Activated B cell treated with CpG ODN at 0.5 μM for 24 hours (primary cell): ENCODE data around the gene ACSS1. TPM values are rescaled to one million over a fixed set of nuclear protein-coding genes. Genes with fewer than 3 reads are reported as not detected.

ENCODE experiments used
- ATAC-seq: fragments of 200-7000 bp; cut with Tn5 transposase; one replicate; pipeline ENCODE4 v1.10.0; 2021; ENCODE audit warnings: low read depth, mild to moderate bottlenecking, moderate library complexity
- CTCF ChIA-PET: fragments of 350-600 bp; sonication (Branson Sonifier 250); formaldehyde crosslinking; loops from one replicate; lab custom pipeline; 2021; ENCODE audit warnings: antibody characterized with exemption; lab: Charles Lee
- POLR2A ChIA-PET: fragments of 350-600 bp; sonication (Branson Sonifier 250); formaldehyde crosslinking; loops from one replicate; lab custom pipeline; 2021; ENCODE audit warnings: antibody characterized with exemption; lab: Charles Lee
- DNase-seq: peaks from one replicate; pipeline ENCODE4 v3.0.0; 2022
- H3K27ac Mint-ChIP-seq: one replicate; pipeline ENCODE4 v1.8.0; 2020; ENCODE audit warnings: mixed read lengths
- H3K27me3 Mint-ChIP-seq: one replicate; pipeline ENCODE4 v1.8.0; 2021; ENCODE audit warnings: mixed read lengths
- H3K36me3 Mint-ChIP-seq: one replicate; pipeline ENCODE4 v1.8.0; 2021; ENCODE audit warnings: low read depth, mixed read lengths
- H3K4me1 Mint-ChIP-seq: one replicate; pipeline ENCODE4 v1.8.0; 2021; ENCODE audit warnings: mixed read lengths
- H3K4me3 Mint-ChIP-seq: one replicate; pipeline ENCODE4 v1.8.0; 2020; ENCODE audit warnings: mild to moderate bottlenecking, mixed read lengths
- H3K9me3 Mint-ChIP-seq: one replicate; pipeline ENCODE4 v1.8.0; 2020; ENCODE audit warnings: mixed read lengths
- intact Hi-C: fragments of 100-400 bp; cut with micrococcal nuclease; formaldehyde crosslinking; loops from one replicate; pipeline ENCODE4 v1.15.1; 2024
- total RNA-seq: library from RNA; stranded (reverse); gene quantifications from 2 replicates; pipeline ENCODE4 v1.2.3, GENCODE V29; 2022
- TF ChIP-seq, protein P1 (sequence below): fragments of 200-600 bp; IDR thresholded peaks from one replicate; pipeline ENCODE4 v1.8.0; 2022; ENCODE audit warnings: antibody characterized with exemption, mild to moderate bottlenecking

ACSS1 gene
- total RNA-seq, 1 donor from 2014 or later = 34.4 TPM

DNA sequence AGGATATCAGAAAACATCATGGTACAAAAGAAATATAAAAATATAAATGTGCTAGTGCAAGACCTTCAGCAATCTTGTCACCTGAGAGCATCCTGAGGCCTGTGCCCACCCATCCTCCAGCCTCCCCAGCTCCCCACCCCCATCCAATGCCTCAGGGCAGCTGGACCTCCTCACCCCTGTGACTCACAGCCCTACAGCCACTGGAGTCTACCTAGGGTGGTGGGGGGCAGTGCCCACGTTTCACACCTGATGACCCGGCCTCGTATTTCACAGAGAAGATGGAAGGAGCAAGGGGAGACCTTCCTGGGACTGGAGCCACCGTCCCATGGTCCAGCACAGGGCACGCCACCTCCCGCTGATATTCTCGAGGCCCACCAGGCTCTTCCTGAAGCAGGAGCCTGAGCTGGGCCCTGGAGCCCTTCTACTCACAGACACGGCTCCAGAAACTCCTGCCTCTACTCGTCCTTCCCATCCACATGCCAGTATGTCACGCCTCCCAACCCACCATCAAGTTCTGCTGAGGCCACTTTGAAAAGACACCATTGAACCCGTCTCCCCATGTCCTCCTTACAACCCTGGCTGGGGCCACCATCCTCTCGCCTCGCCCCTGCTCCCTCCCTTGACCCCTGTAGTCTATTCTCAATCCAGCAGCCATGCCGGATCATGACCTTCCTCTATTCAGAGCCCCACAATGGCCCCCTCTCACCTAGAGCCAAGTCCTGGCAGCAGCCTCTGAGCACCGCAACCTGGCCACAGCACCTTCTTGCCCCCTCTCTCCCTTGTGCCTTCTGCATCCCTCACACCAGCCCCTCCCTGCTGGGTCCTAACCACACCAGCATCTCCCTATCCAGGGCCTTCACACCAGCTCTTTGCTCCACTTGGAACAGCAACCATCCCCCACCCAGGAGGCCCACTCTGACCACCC is 78.6 kb downstream of the ACSS1 start:
- Mint-ChIP-seq H3K27me3 (no peaks in the 10 kb centered on the region), H3K9me3 (peaks cover 11% of the 10 kb centered on the region), H3K27ac (no peak overlapping the region), H3K4me3 (no peak overlapping the region), H3K36me3 (peaks cover 90% of the 10 kb centered on the region), H3K4me1 (peaks cover 7% of the 10 kb centered on the region)
- intact Hi-C loops = no loop called here
- TF ChIP-seq, protein P1, sequence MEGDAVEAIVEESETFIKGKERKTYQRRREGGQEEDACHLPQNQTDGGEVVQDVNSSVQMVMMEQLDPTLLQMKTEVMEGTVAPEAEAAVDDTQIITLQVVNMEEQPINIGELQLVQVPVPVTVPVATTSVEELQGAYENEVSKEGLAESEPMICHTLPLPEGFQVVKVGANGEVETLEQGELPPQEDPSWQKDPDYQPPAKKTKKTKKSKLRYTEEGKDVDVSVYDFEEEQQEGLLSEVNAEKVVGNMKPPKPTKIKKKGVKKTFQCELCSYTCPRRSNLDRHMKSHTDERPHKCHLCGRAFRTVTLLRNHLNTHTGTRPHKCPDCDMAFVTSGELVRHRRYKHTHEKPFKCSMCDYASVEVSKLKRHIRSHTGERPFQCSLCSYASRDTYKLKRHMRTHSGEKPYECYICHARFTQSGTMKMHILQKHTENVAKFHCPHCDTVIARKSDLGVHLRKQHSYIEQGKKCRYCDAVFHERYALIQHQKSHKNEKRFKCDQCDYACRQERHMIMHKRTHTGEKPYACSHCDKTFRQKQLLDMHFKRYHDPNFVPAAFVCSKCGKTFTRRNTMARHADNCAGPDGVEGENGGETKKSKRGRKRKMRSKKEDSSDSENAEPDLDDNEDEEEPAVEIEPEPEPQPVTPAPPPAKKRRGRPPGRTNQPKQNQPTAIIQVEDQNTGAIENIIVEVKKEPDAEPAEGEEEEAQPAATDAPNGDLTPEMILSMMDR = no peak
- ChIA-PET CTCF (no interaction called here), POLR2A (no interaction called here)
- ATAC-seq (no peak), DNase-seq (no peak)

DNA sequence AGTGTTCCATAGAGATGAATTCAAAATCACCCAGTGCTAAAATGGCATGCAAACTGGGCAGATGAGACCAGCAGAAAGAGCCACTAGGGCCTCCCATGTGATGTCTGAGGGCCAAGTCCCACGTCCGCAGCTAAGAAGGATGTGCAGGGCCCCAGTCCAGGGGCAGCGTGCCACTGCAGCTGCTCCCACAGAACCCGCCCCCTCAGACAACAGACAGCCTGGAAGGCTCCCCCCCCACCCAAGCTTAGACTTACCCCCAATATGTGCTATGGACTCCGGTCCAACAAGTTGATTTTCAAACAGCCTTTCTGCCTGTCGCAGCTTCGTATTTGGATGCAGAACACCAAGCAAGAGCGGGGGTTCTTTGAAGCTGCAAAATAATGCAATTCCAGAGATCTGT is 79.4 kb downstream of the ACSS1 start:
- H3K4me1 Mint-ChIP-seq = peaks cover 7% of the 10 kb centered on the region
- ChIA-PET CTCF (no interaction called here), POLR2A (no interaction called here)
- peaks cover 11% of the 10 kb centered on the region for H3K9me3 Mint-ChIP-seq
- no peak for ATAC-seq
- H3K4me3 Mint-ChIP-seq = no peak overlapping the region
- intact Hi-C loops = no loop called here
- H3K27ac Mint-ChIP-seq = no peak overlapping the region
- DNase-seq = no peak
- TF ChIP-seq, protein P1 = no peak
- peaks cover 90% of the 10 kb centered on the region for H3K36me3 Mint-ChIP-seq
- no peaks in the 10 kb centered on the region for H3K27me3 Mint-ChIP-seq

DNA sequence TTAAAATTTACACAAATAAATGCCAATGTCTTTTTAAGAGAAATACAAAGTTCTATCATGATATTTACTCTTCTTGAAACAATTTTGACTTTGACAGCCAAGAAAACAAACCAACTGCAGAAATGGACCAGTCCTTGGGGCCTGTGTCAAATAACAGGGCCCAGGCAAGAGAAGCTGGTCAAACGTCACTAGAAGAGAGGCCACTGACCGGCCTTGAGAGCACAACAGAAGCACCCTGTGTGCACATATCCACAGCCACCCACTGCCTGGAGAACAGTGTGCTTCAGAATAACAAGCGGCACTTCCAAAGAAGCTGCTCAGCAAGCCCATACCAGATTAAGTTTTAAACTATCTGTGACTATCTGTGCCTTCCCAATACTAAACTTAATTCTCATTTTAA is 80.1 kb downstream of the ACSS1 start:
- H3K27me3 Mint-ChIP-seq = no peaks in the 10 kb centered on the region
- ChIA-PET POLR2A (no interaction called here), CTCF (no interaction called here)
- H3K4me3 Mint-ChIP-seq = no peak overlapping the region
- no peak overlapping the region for H3K27ac Mint-ChIP-seq
- ATAC-seq = no peak
- intact Hi-C loops = no loop called here
- H3K36me3 Mint-ChIP-seq = peaks cover 90% of the 10 kb centered on the region
- DNase-seq = no peak
- peaks cover 11% of the 10 kb centered on the region for H3K9me3 Mint-ChIP-seq
- peaks cover 7% of the 10 kb centered on the region for H3K4me1 Mint-ChIP-seq
- TF ChIP-seq, protein P1 = no peak

DNA sequence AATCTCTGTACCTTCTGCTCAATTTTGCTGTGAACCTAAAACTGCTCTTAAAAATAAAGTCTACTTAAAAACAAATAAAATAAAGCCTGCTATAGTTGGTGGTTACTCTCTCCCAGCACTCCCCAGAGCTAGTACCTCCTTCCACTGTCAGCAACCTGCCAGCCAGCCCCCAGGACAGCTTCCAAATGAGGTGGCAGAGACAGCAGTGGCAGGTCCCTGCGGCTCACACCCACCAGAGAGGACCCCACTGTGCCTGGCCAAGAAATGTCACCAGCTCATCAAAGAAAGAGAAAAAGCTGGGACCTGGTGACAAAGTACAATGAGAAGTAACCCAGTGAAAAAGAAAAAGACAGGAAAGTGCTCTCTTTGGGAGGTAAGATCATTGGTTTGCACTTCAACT is 80.6 kb downstream of the ACSS1 start:
- CTCF ChIA-PET = no interaction called here
- H3K36me3 Mint-ChIP-seq = peaks cover 91% of the 10 kb centered on the region

DNA sequence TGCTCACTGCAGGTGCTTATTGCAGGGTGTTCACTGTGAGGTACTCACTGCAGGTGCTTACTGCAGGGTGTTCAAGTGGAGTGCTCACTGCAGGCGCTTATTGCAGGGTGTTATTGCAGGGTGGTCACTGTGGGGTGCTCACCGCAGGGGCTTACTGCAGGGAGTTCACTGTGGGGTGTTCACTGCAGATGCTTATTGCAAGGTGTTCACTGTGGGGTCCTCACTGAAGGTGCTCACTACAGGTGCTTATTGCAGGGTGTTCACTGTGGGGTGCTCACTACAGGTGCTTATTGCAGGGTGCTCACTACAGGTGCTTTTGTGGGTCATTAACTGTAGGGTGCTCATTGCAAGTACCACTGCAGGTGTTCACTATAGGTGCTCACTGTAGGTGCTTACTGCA is 85.6 kb downstream of the ACSS1 start:
- peaks cover 89% of the 10 kb centered on the region for H3K36me3 Mint-ChIP-seq

More for the DNA sequence above, 80.6 kb downstream of the ACSS1 start:
- TF ChIP-seq, protein P1 = no peak
- no peak overlapping the region for H3K4me3 Mint-ChIP-seq
- H3K27ac Mint-ChIP-seq = no peak overlapping the region
- no peaks in the 10 kb centered on the region for H3K27me3 Mint-ChIP-seq
- no peak for DNase-seq
- intact Hi-C loops = no loop called here
- H3K4me1 Mint-ChIP-seq = peaks cover 7% of the 10 kb centered on the region
- ATAC-seq = no peak
- peaks cover 11% of the 10 kb centered on the region for H3K9me3 Mint-ChIP-seq
- POLR2A ChIA-PET = no interaction called here

More for the DNA sequence above, 85.6 kb downstream of the ACSS1 start:
- TF ChIP-seq, protein P1 = no peak
- intact Hi-C loops = no loop called here
- H3K27ac Mint-ChIP-seq = no peak overlapping the region
- DNase-seq = no peak
- H3K27me3 Mint-ChIP-seq = no peaks in the 10 kb centered on the region
- no peak for ATAC-seq
- peaks cover 7% of the 10 kb centered on the region for H3K4me1 Mint-ChIP-seq
- ChIA-PET CTCF (no interaction called here), POLR2A (no interaction called here)
- H3K4me3 Mint-ChIP-seq = no peak overlapping the region
- H3K9me3 Mint-ChIP-seq = peaks cover 11% of the 10 kb centered on the region
